A549 treated with ZK216348 at 1 μM for 4 hours (cell line): ENCODE data around the gene TRUB1. TPM values are rescaled to one million over a fixed set of nuclear protein-coding genes. Genes with fewer than 3 reads are reported as not detected.

Source experiments
- total RNA-seq: library from RNA; stranded (reverse); fragments of 200-300 nt; extraction: Qiagen RNA extraction; gene quantifications from 5 replicates; pipeline ENCODE4 v1.2.3, GENCODE V29; 2022; ENCODE audit warnings: low read depth

The TRUB1 gene
- total RNA-seq, result 11.3 to 18.7 TPM (median 15.9 TPM) in 5 replicates

GRCh38 chr10:114937962-114938855 lies at the start of gene TRUB1:
TSS of gene TRUB1 (plus strand) at chr10:114938195. CDS start at chr10:114938254, 59 bp downstream.

Other genes starting within 250 kb of the TRUB1 start
- gene FHIP2A, start 116.4 kb upstream of the TRUB1 start, total RNA-seq, result 5.6 to 12.4 TPM (median 10.3 TPM) in 5 replicates
- 0.09 to 0.48 TPM (median 0.19 TPM) in 5 replicates for gene ATRNL1, start 155.2 kb downstream of the TRUB1 start, total RNA-seq